Activated gamma-delta T cell treated with anti-CD3 and anti-CD28 coated beads, Interleukin-2, amount 50 U/mL, for 16 hours (primary cell): ENCODE measurements around the gene OTOF.

Experiments used
- DNase-seq: peaks from one replicate; pipeline ENCODE4 v3.0.0-alpha.2; 2020; ENCODE audit warnings: low read depth

OTOF gene

GRCh38 chr2:26464390-26465265 is 13.3 kb downstream of the OTOF start:
- no peak for DNase-seq

- no peak for DNase-seq
Measured at GRCh38 chr2:26463244-26464192, 14.4 kb downstream of the OTOF start.

DNA sequence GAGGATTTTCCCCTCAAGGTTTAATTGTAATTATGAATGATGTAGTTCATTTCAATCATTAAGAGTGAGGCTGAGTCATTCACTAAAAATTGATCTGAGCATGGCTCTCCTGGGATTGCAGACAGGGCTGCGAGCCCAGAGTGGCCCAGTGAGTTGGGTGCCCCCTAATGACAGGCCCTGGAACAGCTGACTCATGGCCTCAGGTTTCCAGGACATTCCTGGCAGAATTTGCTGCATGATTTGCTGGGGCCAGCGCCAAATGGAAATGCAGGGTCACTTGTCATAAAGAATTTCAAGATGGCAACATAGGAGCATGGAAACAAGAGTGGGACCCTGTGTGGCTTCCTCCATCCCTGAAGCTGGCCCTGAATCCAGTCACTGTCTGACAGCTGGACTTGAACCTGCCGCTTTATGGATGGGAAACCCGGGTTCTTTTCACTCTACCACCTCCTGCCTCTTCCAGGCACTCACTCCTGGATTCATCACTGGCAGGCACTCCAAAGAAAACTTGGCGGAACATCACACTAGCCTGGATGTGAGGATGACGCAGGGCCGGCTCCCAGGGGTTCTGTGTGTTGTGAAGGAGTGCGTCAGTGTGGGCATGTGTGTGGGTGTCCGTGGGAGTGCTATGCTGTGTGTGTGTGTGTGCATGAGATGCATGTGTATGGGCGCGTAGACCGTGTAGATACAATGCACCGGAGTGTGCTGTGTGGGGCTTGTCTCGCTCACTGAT is 15.2 kb downstream of the OTOF start:
- no peak for DNase-seq

- no peak for DNase-seq
Measured at GRCh38 chr2:26462100-26462499, 15.8 kb downstream of the OTOF start.

GRCh38 chr2:26461601-26462023 is 16.3 kb downstream of the OTOF start:
- DNase-seq, result no peak

DNA sequence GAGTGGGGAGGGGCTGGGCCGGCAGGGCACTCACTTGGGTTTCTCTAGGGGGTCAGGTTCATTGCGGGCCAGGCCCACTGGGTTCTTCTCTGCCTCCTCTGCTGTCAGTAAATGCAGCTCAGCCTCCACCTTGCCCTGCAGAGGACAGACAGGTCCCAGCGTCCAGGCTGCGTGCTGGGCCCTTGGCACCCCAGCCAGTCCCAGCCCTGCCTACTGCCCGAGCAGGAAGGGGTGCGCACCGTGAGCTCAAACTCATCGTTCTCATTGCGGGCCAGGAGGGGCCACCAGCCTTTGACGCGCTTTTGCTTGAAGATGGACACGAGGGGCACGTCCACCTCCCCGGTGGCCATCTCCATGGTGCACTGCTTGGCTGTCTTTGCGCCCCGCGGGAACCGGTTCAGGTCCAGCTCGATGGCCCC is 17.3 kb downstream of the OTOF start:
- DNase-seq, result no peak

- no peak for DNase-seq
Measured at GRCh38 chr2:26459991-26460612, 17.8 kb downstream of the OTOF start.

DNA sequence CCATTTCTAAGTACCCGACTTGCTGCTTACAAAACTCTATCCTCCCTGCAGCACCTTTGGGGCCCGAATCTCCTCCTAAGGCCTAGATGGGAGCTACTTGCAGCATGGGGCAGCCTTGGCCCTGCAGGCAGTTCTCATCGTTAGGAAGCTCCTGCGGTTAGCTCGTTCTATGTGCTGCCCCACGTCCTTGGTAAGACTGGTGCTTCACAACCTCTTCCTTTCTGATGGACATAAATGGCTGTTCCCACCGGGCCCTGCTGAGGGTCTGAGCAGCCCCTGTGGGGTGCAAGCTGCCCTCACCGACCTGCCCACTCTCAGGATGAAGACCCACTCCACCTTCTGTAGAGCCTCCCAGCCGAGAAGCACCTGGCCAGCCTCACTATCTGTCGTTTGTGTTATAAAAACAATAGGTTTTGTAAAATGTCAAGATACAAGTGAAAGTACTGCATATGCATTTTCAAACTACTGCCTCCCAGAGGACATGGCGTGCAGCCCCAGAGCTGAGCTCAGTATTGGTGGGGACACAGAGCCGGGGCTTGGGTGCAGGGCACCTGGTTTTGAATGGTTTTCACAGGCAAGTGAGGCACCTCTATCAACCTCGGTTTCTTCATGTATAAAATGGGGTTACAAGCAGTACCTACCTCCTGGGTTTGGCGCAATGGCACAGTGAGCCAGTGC is 19.4 kb downstream of the OTOF start:
- no peak for DNase-seq

GRCh38 chr2:26457695-26458364 is 20.1 kb downstream of the OTOF start:
- DNase-seq, result no peak

DNA sequence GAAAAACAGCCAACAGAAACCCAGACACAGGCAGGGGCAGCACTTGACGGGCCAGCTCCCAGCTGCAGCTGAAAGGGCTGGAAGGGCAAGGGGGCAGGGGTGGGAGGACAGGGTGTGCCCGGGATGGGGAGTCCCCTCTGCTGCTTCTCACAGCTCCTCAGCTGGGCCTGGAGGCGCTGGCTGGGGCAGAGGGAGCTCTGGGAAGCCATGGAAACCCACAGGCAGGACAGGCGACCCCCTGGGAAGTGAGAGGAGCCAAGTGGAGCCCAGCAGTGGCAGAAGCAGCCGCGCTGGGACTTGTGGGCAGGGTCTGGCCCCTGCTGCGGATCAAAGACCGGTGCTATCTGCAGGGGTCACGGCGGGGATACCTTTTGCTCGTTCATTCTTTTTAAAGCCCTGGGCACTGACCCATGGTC is 20.7 kb downstream of the OTOF start:
- no peak for DNase-seq

DNA sequence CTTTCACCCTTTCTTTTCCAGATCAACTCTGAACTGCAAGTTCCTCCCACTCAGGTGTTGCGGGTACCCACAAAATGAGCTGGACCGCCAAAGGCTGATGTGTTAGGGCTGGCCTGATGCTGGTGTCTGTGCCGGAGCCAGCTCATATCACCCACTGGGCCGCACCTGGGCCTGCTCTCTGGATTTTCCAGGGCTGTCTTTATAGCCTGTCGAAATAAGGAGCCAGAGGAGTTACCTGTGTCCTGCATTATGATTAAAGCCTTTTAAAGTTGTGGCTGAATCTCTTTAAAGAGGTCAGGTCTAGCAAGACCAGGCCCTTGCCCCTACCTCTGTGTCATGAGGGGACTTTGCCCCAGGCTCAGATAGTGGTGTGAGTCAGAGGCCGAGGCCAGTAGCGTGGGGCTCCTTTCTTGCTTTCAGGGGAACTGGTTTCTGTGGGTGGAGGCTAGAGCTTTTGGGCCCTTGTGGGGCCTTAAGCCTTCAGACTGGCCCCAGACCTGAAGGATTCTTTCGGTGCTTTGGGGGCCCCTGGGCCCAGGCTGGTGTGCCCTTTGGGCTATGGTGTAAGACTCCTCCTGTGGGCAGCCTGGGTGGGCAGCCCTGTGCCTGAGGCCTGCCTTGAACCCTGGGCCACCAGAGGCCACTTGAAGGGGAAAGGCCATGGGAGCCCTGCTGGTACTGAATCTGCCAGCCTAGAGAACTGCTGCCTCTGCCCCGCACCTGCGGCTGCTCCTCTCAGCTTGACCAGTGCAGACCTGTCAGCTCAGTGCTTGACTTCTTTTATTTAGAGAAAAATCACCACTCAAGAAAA is 21.3 kb downstream of the OTOF start:
- no peak for DNase-seq

DNA sequence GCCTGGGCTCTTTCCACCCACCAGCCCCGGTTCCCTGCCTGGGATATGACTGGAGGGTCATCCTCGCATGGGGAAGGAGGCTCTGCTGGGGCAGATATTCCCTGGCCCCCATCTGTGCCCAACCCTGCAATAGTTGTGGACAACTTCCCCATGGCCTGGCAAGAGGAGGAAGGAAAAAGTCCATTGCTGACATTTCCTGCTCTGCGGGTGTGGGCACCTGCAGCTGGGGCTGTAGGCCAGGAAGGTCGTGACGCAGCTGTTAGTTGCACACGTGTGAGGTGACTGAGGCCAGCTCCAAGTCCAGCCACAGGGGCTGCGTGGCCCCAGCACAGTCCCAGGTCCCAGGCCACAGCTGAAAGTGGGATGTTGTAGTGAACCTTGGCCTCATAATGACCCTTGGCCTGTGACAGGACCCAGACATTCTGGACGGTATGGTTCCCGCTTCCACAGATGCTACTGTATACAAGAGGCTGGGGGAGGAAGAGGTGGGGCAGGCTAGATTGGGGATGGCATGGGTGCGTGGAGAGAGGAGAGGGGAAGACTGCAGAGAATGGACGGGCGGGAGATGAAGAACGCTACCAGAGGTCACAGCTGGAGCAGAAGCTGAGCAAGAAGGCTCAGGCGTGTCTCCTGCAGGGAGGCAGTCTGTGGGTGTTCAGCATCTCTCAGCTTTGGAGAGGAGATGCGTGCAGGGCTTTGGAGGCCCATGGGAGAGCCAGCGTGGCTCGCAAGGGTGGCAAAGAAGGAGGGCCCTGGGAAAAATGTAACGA is 22.1 kb downstream of the OTOF start:
- DNase-seq, result no peak

- no peak for DNase-seq
Measured at GRCh38 chr2:26455037-26455669, 22.8 kb downstream of the OTOF start.

- no peak for DNase-seq
Measured at GRCh38 chr2:26454561-26455001, 23.3 kb downstream of the OTOF start.

GRCh38 chr2:26453421-26454329 is 24.2 kb downstream of the OTOF start:
- DNase-seq, result no peak

GRCh38 chr2:26451700-26452099 is 26.2 kb downstream of the OTOF start:
- no peak for DNase-seq

- DNase-seq, result no peak
Measured at GRCh38 chr2:26450031-26450635, 27.8 kb downstream of the OTOF start.
